ENCODE data around the gene LLPH. TPM values are rescaled to one million over a fixed set of nuclear protein-coding genes. Genes with fewer than 3 reads are reported as not detected.

LLPH gene
- total RNA-seq = 3.1 TPM

GRCh38 chr12:66130267-66131066 lies at the start of gene LLPH:
TSS of gene LLPH (minus strand) at chr12:66130750. CDS start at chr12:66129106, 1,644 bp downstream.

GRCh38 chr12:66169221-66170170 lies 38.9 kb upstream of the LLPH start, which contains the start of gene TMBIM4:
TSS of gene TMBIM4 (minus strand) at chr12:66169996. CDS start at chr12:66169951, 45 bp downstream.

Other genes starting within 250 kb of the LLPH start
- 82.2 TPM for gene TMBIM4, start 39.2 kb upstream of the LLPH start, total RNA-seq
- 10.5 TPM for gene IRAK3, start 58.5 kb upstream of the LLPH start, total RNA-seq
- 13.1 TPM for gene HELB, start 171.7 kb upstream of the LLPH start, total RNA-seq

Data from metanephros (tissue), 1 donor.